Measurements from ENCODE around the gene SUGCT.

GRCh38 chr7:40659231-40659630, 524.4 kb downstream of the SUGCT start:
- TF ChIP-seq CTCF (IDR thresholded peaks at IDR 0.05; ENCODE audit: low read depth, low read length) (no peak), EZH2phosphoT487 (IDR thresholded peaks at IDR 0.05; ENCODE audit: low read depth) (no peak)
